ENCODE results near the gene PCDH9. TPM values are rescaled to one million over a fixed set of nuclear protein-coding genes. Genes with fewer than 3 reads are reported as not detected.

The PCDH9 gene
- total and polyA plus RNA-seq, 2 experiments from 2014 or later, result 0.56 to 0.76 TPM

DNA sequence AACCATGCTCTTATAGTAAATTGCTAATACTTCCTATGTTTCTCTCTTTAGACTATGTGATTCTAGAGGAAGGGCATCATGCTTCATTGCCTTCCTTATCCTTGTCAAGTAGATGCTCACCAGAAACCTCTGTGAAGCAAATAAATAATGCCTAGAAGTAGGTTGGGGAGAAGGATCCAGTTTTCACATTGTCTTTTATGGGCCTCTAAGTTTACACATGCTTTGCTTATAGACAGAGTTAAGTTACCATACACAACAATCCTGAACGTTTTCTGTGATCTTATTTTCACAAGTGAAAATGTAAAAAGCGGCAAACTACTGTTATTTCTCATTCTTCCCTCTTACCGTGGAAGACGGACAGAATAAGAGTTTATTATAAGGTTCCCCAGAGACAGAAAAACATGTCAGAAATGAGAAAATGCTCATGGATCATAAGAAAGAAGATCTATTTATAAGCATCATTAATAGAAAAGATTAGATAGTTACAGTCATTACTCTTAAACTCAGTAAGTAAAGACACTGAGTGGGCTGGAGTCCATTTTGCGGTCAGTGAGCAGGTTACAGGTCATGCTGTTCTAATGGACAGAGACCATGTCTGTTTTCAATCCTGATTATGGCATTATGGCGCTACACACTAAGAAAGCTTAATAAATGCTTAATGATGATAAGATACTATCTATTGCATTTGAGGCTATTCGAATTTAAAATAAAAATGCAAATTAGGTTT is 723.9 kb downstream of the PCDH9 start:
- H2AFZ ChIP-seq, result no peak overlapping the region
- no peak overlapping the region for H3K27ac ChIP-seq
- 41 to 43% methylated on average over 7 of the region's 7 CpGs for WGBS, 2 experiments (ENCODE audit: low coverage in 1 of 2, low lambda C conversion rate in 2 of 2, missing lambda C conversion rate in 2 of 2)
- in situ Hi-C loops (cut with MboI), result no loop called here
- no peaks in the 10 kb centered on the region for H3K9me2 ChIP-seq (ENCODE audit: insufficient read depth)
- no peak for DNase-seq
- H3K4me1 ChIP-seq (ENCODE audit: insufficient read depth), result no peaks in the 10 kb centered on the region
- H3K79me2 ChIP-seq (ENCODE audit: insufficient read depth), result no peaks in the 10 kb centered on the region
- no peaks in the 10 kb centered on the region for H3K27me3 ChIP-seq (replicated peaks; ENCODE audit: insufficient read depth)
- no peak overlapping the region for H3K9ac ChIP-seq
- no peak overlapping the region for H3K4me3 ChIP-seq
- TF ChIP-seq EZH2phosphoT487 (IDR thresholded peaks at IDR 0.05; ENCODE audit: insufficient read depth, low read depth), result no peak
- no peak for TF ChIP-seq EZH2 (IDR thresholded peaks at IDR 0.05; ENCODE audit: insufficient read depth, poor library complexity, severe bottlenecking)
- no peak overlapping the region for H3K4me2 ChIP-seq (ENCODE audit: unreplicated experiment)
- no peaks in the 10 kb centered on the region for H4K20me1 ChIP-seq (ENCODE audit: insufficient read depth)
- no peaks in the 10 kb centered on the region for H3K9me3 ChIP-seq (ENCODE audit: low read depth)
- H3F3A ChIP-seq (ENCODE audit: insufficient read depth), result no peaks in the 10 kb centered on the region
- H3K36me3 ChIP-seq (ENCODE audit: low read depth), result no peaks in the 10 kb centered on the region

DNA sequence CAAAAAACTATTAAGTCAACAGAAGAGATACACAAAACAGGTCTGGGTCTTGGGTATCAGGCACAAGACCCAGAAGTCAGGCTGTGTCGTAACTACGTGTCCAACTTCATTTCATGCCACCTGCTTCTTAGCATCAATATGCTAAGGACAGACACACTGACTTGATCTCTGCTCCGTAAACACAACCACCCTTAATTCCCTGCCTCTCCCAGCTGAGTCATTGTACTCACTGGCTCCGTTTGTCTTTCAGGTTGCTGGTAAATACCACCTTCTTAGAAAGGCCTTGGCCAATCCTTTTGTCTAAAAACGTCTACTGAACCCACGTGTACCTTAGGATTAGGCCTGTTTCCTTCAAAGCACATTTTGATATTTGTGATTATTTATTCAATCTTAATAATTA is 726.2 kb downstream of the PCDH9 start:
- no peak for DNase-seq
- Histone ChIP-seq H3K4me3 (no peak overlapping the region), H3K27ac (no peak overlapping the region), H3K9me3 (ENCODE audit: low read depth) (no peaks in the 10 kb centered on the region), H4K20me1 (ENCODE audit: insufficient read depth) (no peaks in the 10 kb centered on the region), H3K9ac (no peak overlapping the region), H3K9me2 (ENCODE audit: insufficient read depth) (no peaks in the 10 kb centered on the region), H3K4me2 (ENCODE audit: unreplicated experiment) (no peak overlapping the region), H2AFZ (no peak overlapping the region), H3K4me1 (ENCODE audit: insufficient read depth) (no peaks in the 10 kb centered on the region), H3F3A (ENCODE audit: insufficient read depth) (no peaks in the 10 kb centered on the region), H3K27me3 (replicated peaks; ENCODE audit: insufficient read depth) (no peaks in the 10 kb centered on the region), H3K79me2 (ENCODE audit: insufficient read depth) (no peaks in the 10 kb centered on the region), H3K36me3 (ENCODE audit: low read depth) (no peaks in the 10 kb centered on the region)
- in situ Hi-C loops (cut with MboI), result no loop called here
- TF ChIP-seq EZH2 (IDR thresholded peaks at IDR 0.05; ENCODE audit: insufficient read depth, poor library complexity, severe bottlenecking) (no peak), EZH2phosphoT487 (IDR thresholded peaks at IDR 0.05; ENCODE audit: insufficient read depth, low read depth) (no peak)
- 23 to 27% methylated on average over 6 of the region's 6 CpGs for WGBS, 2 experiments (ENCODE audit: low coverage in 1 of 2, low lambda C conversion rate in 2 of 2, missing lambda C conversion rate in 2 of 2)

DNA sequence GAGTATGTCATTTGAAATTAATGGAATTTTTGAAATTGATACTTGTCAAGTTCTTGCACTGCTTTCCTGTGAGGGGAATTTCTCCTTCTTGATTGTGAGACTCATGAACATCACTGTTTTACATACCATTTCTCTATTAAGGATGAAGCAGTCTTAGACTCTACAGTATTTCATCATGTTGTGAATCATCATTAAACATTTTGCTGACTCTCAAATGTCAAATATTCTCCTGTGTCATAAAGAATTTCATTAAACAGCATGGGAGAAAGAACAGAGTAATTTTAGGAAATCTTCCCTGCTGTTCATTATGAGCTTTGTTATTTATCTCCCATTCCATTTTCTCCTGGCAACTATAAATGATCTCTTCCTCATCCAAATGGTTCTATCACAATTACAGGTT is 729.0 kb downstream of the PCDH9 start:
- Histone ChIP-seq H3K27ac (no peak overlapping the region), H3K4me3 (no peak overlapping the region), H4K20me1 (ENCODE audit: insufficient read depth) (no peaks in the 10 kb centered on the region), H3K36me3 (ENCODE audit: low read depth) (no peaks in the 10 kb centered on the region), H3K4me1 (ENCODE audit: insufficient read depth) (no peaks in the 10 kb centered on the region), H3K9me3 (ENCODE audit: low read depth) (no peaks in the 10 kb centered on the region), H3K4me2 (ENCODE audit: unreplicated experiment) (no peak overlapping the region), H3K79me2 (ENCODE audit: insufficient read depth) (no peaks in the 10 kb centered on the region), H3F3A (ENCODE audit: insufficient read depth) (no peaks in the 10 kb centered on the region), H2AFZ (no peak overlapping the region), H3K9ac (no peak overlapping the region), H3K9me2 (ENCODE audit: insufficient read depth) (no peaks in the 10 kb centered on the region), H3K27me3 (replicated peaks; ENCODE audit: insufficient read depth) (no peaks in the 10 kb centered on the region)
- no peak for DNase-seq
- in situ Hi-C loops (cut with MboI), result no loop called here
- TF ChIP-seq EZH2 (IDR thresholded peaks at IDR 0.05; ENCODE audit: insufficient read depth, poor library complexity, severe bottlenecking) (no peak), EZH2phosphoT487 (IDR thresholded peaks at IDR 0.05; ENCODE audit: insufficient read depth, low read depth) (no peak)

DNA sequence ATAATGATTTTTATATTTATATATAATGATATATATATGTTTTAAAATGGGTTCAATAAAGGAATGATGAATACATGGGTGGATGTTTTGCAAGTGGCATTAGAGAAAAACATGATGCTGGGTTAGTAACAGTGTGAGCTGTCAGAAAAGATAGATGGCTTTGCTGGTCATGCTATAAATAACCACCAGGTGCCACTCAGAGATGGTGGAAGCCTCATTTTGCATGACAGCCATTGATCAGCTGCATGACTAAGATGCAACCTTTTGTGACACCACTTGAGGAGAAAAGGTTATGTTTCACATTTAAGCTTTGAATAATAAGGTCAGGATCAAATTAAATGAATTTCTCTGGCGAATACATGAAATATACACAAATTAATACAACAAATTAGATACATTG is 737.7 kb downstream of the PCDH9 start:
- no peak overlapping the region for H3K4me2 ChIP-seq (ENCODE audit: unreplicated experiment)
- H3K27me3 ChIP-seq (replicated peaks; ENCODE audit: insufficient read depth), result no peaks in the 10 kb centered on the region
- no peak overlapping the region for H3K27ac ChIP-seq
- no peak overlapping the region for H2AFZ ChIP-seq
- no peaks in the 10 kb centered on the region for H3K9me3 ChIP-seq (ENCODE audit: low read depth)
- in situ Hi-C loops (cut with MboI), result no loop called here
- H3K4me1 ChIP-seq (ENCODE audit: insufficient read depth), result no peaks in the 10 kb centered on the region
- no peak overlapping the region for H3K4me3 ChIP-seq
- H3K9ac ChIP-seq, result no peak overlapping the region
- 5 to 7% methylated on average over 1 of the region's 1 CpG for WGBS, 2 experiments (ENCODE audit: low coverage in 1 of 2, low lambda C conversion rate in 2 of 2, missing lambda C conversion rate in 2 of 2)
- no peaks in the 10 kb centered on the region for H3K79me2 ChIP-seq (ENCODE audit: insufficient read depth)
- no peak for DNase-seq
- H3K36me3 ChIP-seq (ENCODE audit: low read depth), result no peaks in the 10 kb centered on the region
- H4K20me1 ChIP-seq (ENCODE audit: insufficient read depth), result no peaks in the 10 kb centered on the region
- TF ChIP-seq EZH2phosphoT487 (IDR thresholded peaks at IDR 0.05; ENCODE audit: insufficient read depth, low read depth) (no peak), EZH2 (IDR thresholded peaks at IDR 0.05; ENCODE audit: insufficient read depth, poor library complexity, severe bottlenecking) (no peak)
- no peaks in the 10 kb centered on the region for H3K9me2 ChIP-seq (ENCODE audit: insufficient read depth)
- no peaks in the 10 kb centered on the region for H3F3A ChIP-seq (ENCODE audit: insufficient read depth)

DNA sequence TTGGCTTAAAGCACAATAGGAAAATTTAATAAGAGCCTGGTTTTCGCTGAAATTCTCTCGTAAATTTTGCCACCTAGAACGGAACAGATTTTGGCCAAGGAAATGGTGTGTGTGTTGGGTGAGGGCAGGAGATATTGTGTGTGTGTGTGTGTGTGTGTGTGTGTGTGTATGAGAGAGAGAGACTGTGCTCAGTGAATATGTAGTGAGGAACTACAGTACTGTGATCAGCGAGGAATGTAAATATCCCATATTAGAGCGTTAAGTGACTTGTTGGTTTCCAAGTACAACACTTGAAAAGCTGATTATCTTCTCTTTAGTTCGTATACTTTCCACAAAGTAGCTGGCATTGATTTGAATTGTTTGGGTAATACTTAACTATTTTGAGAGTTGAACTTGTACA is 738.9 kb downstream of the PCDH9 start:
- H2AFZ ChIP-seq, result no peak overlapping the region
- H3K36me3 ChIP-seq (ENCODE audit: low read depth), result no peaks in the 10 kb centered on the region
- H3K27ac ChIP-seq, result no peak overlapping the region
- H3K27me3 ChIP-seq (replicated peaks; ENCODE audit: insufficient read depth), result no peaks in the 10 kb centered on the region
- H3F3A ChIP-seq (ENCODE audit: insufficient read depth), result no peaks in the 10 kb centered on the region
- H3K4me2 ChIP-seq (ENCODE audit: unreplicated experiment), result no peak overlapping the region
- 45 to 50% methylated on average over 6 of the region's 6 CpGs for WGBS, 2 experiments (ENCODE audit: low coverage in 1 of 2, low lambda C conversion rate in 2 of 2, missing lambda C conversion rate in 2 of 2)
- no peaks in the 10 kb centered on the region for H3K4me1 ChIP-seq (ENCODE audit: insufficient read depth)
- no peak for DNase-seq
- H3K79me2 ChIP-seq (ENCODE audit: insufficient read depth), result no peaks in the 10 kb centered on the region
- in situ Hi-C loops (cut with MboI), result no loop called here
- H3K4me3 ChIP-seq, result no peak overlapping the region
- H3K9ac ChIP-seq, result no peak overlapping the region
- H3K9me2 ChIP-seq (ENCODE audit: insufficient read depth), result no peaks in the 10 kb centered on the region
- no peaks in the 10 kb centered on the region for H4K20me1 ChIP-seq (ENCODE audit: insufficient read depth)
- H3K9me3 ChIP-seq (ENCODE audit: low read depth), result no peaks in the 10 kb centered on the region
- TF ChIP-seq EZH2 (IDR thresholded peaks at IDR 0.05; ENCODE audit: insufficient read depth, poor library complexity, severe bottlenecking) (no peak), EZH2phosphoT487 (IDR thresholded peaks at IDR 0.05; ENCODE audit: insufficient read depth, low read depth) (no peak)
